A549 (cell line): ENCODE results near the gene ARHGEF7. TPM values are rescaled to one million over a fixed set of nuclear protein-coding genes. Genes with fewer than 3 reads are reported as not detected.

Experiments
- ATAC-seq, 2 experiments: fragments of 200-7000 bp in 1 of 2; fragments of >200 bp in 1 of 2; cut with Nextera tagmentation in 1 of 2; cut with Tn5 transposase in 1 of 2; 3 replicates each; pipeline versions ENCODE4 v1.8.0 to v1.9.1; 2018 to 2020; ENCODE audit warnings: mild to moderate bottlenecking in 1 of 2, moderate library complexity in 1 of 2
- CTCF ChIA-PET: fragments of 300-600 bp; sonication (Branson Sonifier 250); formaldehyde crosslinking; extraction: SDS; loops from one replicate; lab custom pipeline; 2021; ENCODE audit warnings: antibody characterized with exemption, inconsistent platforms; lab: Yijun Ruan, JAX
- POLR2A ChIA-PET: fragments of 350-600 bp; formaldehyde crosslinking; extraction: SDS; loops from one replicate; lab custom pipeline; 2021; ENCODE audit warnings: antibody characterized with exemption, inconsistent platforms; lab: Yijun Ruan, JAX
- DNase-seq, 2 experiments: peaks; one replicate each; pipeline versions ENCODE4 v3.0.0 to v3.0.0-alpha.2; 2011 to 2016; ENCODE audit warnings: low read depth in 1 of 2, low spot score in 1 of 2
- FAIRE-seq: peaks from 2 replicates; lab custom pipeline; 2011; peaks lifted over from hg19 to GRCh38; lab: Jason Lieb, UNC
- H3K27ac ChIP-seq, 2 experiments: fragments of >200 bp; sonication (Bioruptor Twin); formaldehyde crosslinking; 3 replicates each; pipeline ENCODE4 v1.5.1; 2016 to 2017
- H3K4me1 ChIP-seq: fragments of >200 bp; sonication (Bioruptor Twin); formaldehyde crosslinking; 3 replicates; pipeline ENCODE4 v1.6.1; 2016
- H3K4me2 ChIP-seq: fragments of >200 bp; sonication (Bioruptor Twin); formaldehyde crosslinking; 3 replicates; pipeline ENCODE4 v1.6.1; 2016
- H3K4me3 ChIP-seq: fragments of >200 bp; sonication (Bioruptor Twin); formaldehyde crosslinking; 3 replicates; pipeline ENCODE4 v1.5.1; 2016
- H3K9me3 ChIP-seq: fragments of >200 bp; sonication (Bioruptor Twin); formaldehyde crosslinking; 3 replicates; pipeline ENCODE4 v1.6.1; 2016
- BHLHE40 ChIP-seq: IDR thresholded peaks from 2 replicates; pipeline ENCODE4 v1.6.1; 2012; ENCODE audit warnings: low read depth, low read length, inconsistent platforms
- CBX2 ChIP-seq: fragments of 200-600 bp; sonication (generic); IDR thresholded peaks from 2 replicates; pipeline ENCODE4 v1.6.1; 2016; ENCODE audit warnings: low read depth, mild to moderate bottlenecking, borderline replicate concordance
- CHD2 ChIP-seq: fragments of 150-350 bp; IDR thresholded peaks from 2 replicates; pipeline ENCODE4 v1.6.1; 2014; ENCODE audit warnings: low read length; ENCODE audit not compliant: partially characterized antibody
- CTCF ChIP-seq: fragments of >200 bp; sonication (Bioruptor Twin); formaldehyde crosslinking; IDR thresholded peaks from 3 replicates; pipeline ENCODE4 v1.5.1; 2016
- ESRRA ChIP-seq: fragments of 150-350 bp; IDR thresholded peaks from 2 replicates; pipeline ENCODE4 v1.6.1; 2014; ENCODE audit warnings: mild to moderate bottlenecking, low read length, borderline replicate concordance
- JUN ChIP-seq, 2 experiments: fragments of >200 bp; sonication (Bioruptor Twin); formaldehyde crosslinking; IDR thresholded peaks; 2 replicates in 1 of 2; 3 replicates in 1 of 2; pipeline ENCODE4 v1.6.1; 2016 to 2017
- KDM5A ChIP-seq: fragments of 200-600 bp; sonication (generic); IDR thresholded peaks from 2 replicates; pipeline ENCODE4 v1.6.1; 2016; ENCODE audit warnings: antibody characterized with exemption, mild to moderate bottlenecking
- NPAS2 ChIP-seq: fragments of 250-450 bp; sonication (Bioruptor Pico); IDR thresholded peaks from 2 replicates; pipeline ENCODE4 v1.8.0; 2022; ENCODE audit warnings: mild to moderate bottlenecking, moderate library complexity, borderline replicate concordance
- PBX3 ChIP-seq: IDR thresholded peaks from 2 replicates; pipeline ENCODE4 v1.6.1; 2012
- PHF8 ChIP-seq: fragments of 200-600 bp; sonication (generic); IDR thresholded peaks from 2 replicates; pipeline ENCODE4 v1.6.1; 2016; ENCODE audit warnings: low read depth, mild to moderate bottlenecking, antibody characterized with exemption, moderate library complexity, borderline replicate concordance
- RAD21 ChIP-seq, 2 experiments: fragments of >200 bp in 1 of 2; sonication (Bioruptor Twin) in 1 of 2; formaldehyde crosslinking in 1 of 2; IDR thresholded peaks in 1 of 2; conservative IDR thresholded peaks in 1 of 2; 2 replicates in 1 of 2; 3 replicates in 1 of 2; pipeline ENCODE4 v1.6.1; 2012 to 2018; ENCODE audit warnings: inconsistent platforms in 1 of 2
- RCOR1 ChIP-seq: fragments of 150-350 bp; IDR thresholded peaks from 2 replicates; pipeline ENCODE4 v1.6.1; 2014; ENCODE audit warnings: antibody characterized with exemption, low read length, low read depth
- REST ChIP-seq: fragments of 200-600 bp; sonication (generic); IDR thresholded peaks from 2 replicates; pipeline ENCODE4 v1.6.1; 2016; ENCODE audit warnings: antibody characterized with exemption, mild to moderate bottlenecking, moderate library complexity
- RFX5 ChIP-seq: fragments of 450-650 bp; IDR thresholded peaks from 2 replicates; pipeline ENCODE4 v1.7.1; 2014; ENCODE audit warnings: antibody characterized with exemption, mild to moderate bottlenecking, moderate library complexity
- TFCP2L1 ChIP-seq: fragments of 250-450 bp; sonication (Bioruptor Pico); IDR thresholded peaks from 2 replicates; pipeline ENCODE4 v1.5.0; 2021; ENCODE audit warnings: mild to moderate bottlenecking
- ZC3H11A ChIP-seq: fragments of 450-650 bp; IDR thresholded peaks from 2 replicates; pipeline ENCODE4 v1.6.1; 2014; ENCODE audit warnings: antibody characterized with exemption, mild to moderate bottlenecking
- WGBS: methylation state at CpG from one replicate; pipeline ENCODE4 v1.1.6; 2017; ENCODE audit errors: missing lambda C conversion rate; 5-methylcytosine and 5-hydroxymethylcytosine counted together
- polyA plus RNA-seq, 4 experiments: library from polyadenylated mRNA; depleted of rRNA in 3 of 4; stranded (reverse); fragments of >200 nt; fragmentation: RNase III in 1 of 4; extraction: RNeasy Plus Mini Kit Qiagen cat#74134 plus additional on column Dnase treatment in 1 of 4; gene quantifications; 2 replicates in 3 of 4; 3 replicates in 1 of 4; pipeline ENCODE4 v1.2.3, GENCODE V29; 2011 to 2017

The ARHGEF7 gene
- polyA plus RNA-seq, 2 of the 4 experiments (the other 2 are of a cell fraction): 21.1 to 23.1 TPM

- no peak overlapping the region for H3K27ac ChIP-seq
- CTCF ChIA-PET: no interaction called here
- no peak for DNase-seq
- WGBS: 91% methylated on average over 7 of the region's 23 CpGs
- no peaks in the 10 kb centered on the region for H3K9me3 ChIP-seq
- no peak for ATAC-seq
- POLR2A ChIA-PET: no interaction called here
- no peaks in the 10 kb centered on the region for H3K4me1 ChIP-seq
- TF ChIP-seq RCOR1 (no peak), JUN (IDR thresholded peaks at IDR 0.05) (no peak), TFCP2L1 (CRISPR knock-in tag) (no peak), PHF8 (no peak), PBX3 (no peak), NPAS2 (no peak), BHLHE40 (no peak), ESRRA (no peak), RAD21 (conservative IDR thresholded peaks at IDR 0.05 in 1 of 2, IDR thresholded peaks at IDR 0.05 in 1 of 2) (no peak)
- FAIRE-seq: no peak
- no peak overlapping the region for H3K4me2 ChIP-seq
- H3K4me3 ChIP-seq: no peak overlapping the region
Measured at GRCh38 chr13:111282997-111283396, 167.9 kb downstream of the ARHGEF7 start.

- no peaks in the 10 kb centered on the region for H3K4me1 ChIP-seq
- no peak overlapping the region for H3K4me3 ChIP-seq
- CTCF ChIA-PET: no interaction called here
- H3K4me2 ChIP-seq: no peak overlapping the region
- no peak for TF ChIP-seq CBX2
- no peak for TF ChIP-seq KDM5A
- no peak for TF ChIP-seq NPAS2
- no peak for TF ChIP-seq REST
- TF ChIP-seq ZC3H11A: no peak
- TF ChIP-seq, all 56 proteins: peak for 0
- ATAC-seq (no peak), FAIRE-seq (no peak), DNase-seq (no peak)
- no peaks in the 10 kb centered on the region for H3K9me3 ChIP-seq
- POLR2A ChIA-PET: no interaction called here
- no peak overlapping the region for H3K27ac ChIP-seq
- 96% methylated on average over 6 of the region's 10 CpGs for WGBS
Measured at GRCh38 chr13:111283457-111283856, 168.3 kb downstream of the ARHGEF7 start.

GRCh38 chr13:111283991-111284390, 168.9 kb downstream of the ARHGEF7 start:
- no peak for FAIRE-seq
- no peaks in the 10 kb centered on the region for H3K4me1 ChIP-seq
- H3K27ac ChIP-seq: no peak overlapping the region
- 92% methylated on average over 9 of the region's 9 CpGs for WGBS
- H3K4me3 ChIP-seq: no peak overlapping the region
- ATAC-seq: no peak
- no peak overlapping the region for H3K4me2 ChIP-seq
- no peak for TF ChIP-seq NPAS2
- TF ChIP-seq KDM5A: no peak
- TF ChIP-seq JUN (IDR thresholded peaks at IDR 0.05): no peak
- TF ChIP-seq CTCF: no peak
- no peak for TF ChIP-seq CHD2
- no peak for TF ChIP-seq RFX5
- ChIA-PET CTCF (no interaction called here), POLR2A (no interaction called here)
- H3K9me3 ChIP-seq: no peaks in the 10 kb centered on the region
- DNase-seq: no peak
